ENCODE results near the gene MLXIP.

MLXIP gene

DNA sequence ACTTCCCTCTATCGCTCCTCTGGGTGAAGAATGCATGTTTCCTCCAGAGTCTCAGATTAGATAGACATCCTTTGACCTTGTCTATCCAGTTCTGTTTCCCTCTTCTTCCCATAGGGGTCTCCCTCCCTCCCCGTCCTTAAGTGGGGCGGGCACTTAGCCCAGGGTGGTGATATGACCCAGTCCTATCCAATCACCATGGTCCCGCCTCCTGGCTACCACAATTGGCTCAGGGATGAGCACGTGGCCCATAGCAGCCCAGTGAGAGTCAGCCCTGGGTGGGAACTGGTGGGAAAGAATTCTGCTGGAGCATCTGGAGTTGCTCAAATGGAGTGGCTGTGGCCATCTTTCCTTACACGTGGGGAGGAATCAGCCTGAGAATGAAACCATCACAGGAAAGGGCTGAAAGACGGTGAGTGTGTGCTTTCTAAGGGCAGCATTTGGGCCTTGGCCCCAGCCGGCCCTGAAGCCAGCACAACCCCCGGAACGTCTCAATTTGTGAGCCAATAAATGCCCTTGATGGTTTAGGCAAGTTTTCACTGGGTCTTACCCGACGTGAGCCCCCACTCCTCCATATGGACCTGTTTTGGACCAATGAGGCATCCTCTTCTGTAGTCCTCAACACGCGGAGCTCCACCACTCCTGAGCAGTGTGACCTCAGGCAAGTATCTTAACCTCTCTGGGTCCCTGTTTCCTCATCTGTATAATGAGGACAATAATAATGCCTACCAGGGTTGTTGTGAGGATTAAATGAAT is 14.4 kb upstream of the MLXIP start:
- peaks cover 42% of the 10 kb centered on the region for H3K4me1 ChIP-seq (ENCODE audit: control insufficient read depth, insufficient read depth, low read length, unreplicated experiment)
- H3K79me2 ChIP-seq (ENCODE audit: control insufficient read depth, insufficient read depth, low read length, unreplicated experiment), result peaks cover 12% of the 10 kb centered on the region
- H3K4me3 ChIP-seq (ENCODE audit: low read depth, low read length), result peak overlapping the region; percentile 66
- peak overlapping the region; percentile 84 for H3K27ac ChIP-seq (ENCODE audit: low read depth, low read length)
- H2AFZ ChIP-seq (ENCODE audit: low read length, unreplicated experiment), result no peak overlapping the region
- no peaks in the 10 kb centered on the region for H3K27me3 ChIP-seq (ENCODE audit: insufficient read depth, low read length)
- no peaks in the 10 kb centered on the region for H3K36me3 ChIP-seq (ENCODE audit: insufficient read depth, low read length)

DNA sequence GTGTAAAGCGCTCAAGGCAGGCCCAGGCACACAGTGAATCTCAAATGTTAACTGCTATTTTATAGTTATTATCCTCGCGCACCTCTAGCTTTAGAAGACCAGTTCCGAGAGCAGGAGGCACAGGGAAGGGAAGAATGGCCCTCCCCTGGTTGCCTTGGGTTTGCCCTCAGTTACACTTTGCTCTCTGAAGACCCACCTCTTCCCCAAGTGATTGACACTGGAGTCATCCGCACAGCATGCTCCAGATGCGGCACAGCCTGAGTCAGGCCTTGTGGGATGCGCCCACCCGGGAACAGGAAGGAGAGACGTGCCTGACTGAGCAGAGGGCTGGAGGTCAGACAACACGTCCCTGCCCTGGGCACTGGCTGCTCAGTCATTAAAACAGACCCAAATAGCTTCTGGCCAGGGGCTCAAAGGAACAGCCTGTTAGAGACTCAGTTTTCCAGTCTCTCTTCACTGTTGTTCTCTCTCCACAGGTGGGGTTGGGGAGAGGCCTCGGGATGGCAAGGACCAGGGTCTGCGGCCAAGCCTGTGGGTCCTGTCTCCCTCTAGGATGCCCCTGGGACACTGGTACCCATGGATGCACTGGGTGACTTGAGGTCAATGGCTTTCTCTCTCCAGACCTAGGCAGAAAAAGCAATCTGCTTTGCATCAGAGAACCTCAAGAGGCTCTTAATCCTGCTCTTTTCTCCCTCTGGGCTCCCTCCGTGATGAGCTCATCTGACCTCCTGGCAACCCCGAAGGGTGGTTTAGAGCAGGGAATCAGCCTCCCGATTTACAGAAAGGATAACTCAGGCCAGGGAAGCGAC is 13.6 kb upstream of the MLXIP start:
- Histone ChIP-seq H3K79me2 (ENCODE audit: control insufficient read depth, insufficient read depth, low read length, unreplicated experiment) (peaks cover 12% of the 10 kb centered on the region), H3K4me1 (ENCODE audit: control insufficient read depth, insufficient read depth, low read length, unreplicated experiment) (peaks cover 42% of the 10 kb centered on the region), H3K4me3 (ENCODE audit: low read depth, low read length) (peak overlapping the region; percentile 66), H3K36me3 (ENCODE audit: insufficient read depth, low read length) (no peaks in the 10 kb centered on the region), H3K27ac (ENCODE audit: low read depth, low read length) (peak overlapping the region; percentile 84), H2AFZ (ENCODE audit: low read length, unreplicated experiment) (no peak overlapping the region), H3K27me3 (ENCODE audit: insufficient read depth, low read length) (no peaks in the 10 kb centered on the region)

DNA sequence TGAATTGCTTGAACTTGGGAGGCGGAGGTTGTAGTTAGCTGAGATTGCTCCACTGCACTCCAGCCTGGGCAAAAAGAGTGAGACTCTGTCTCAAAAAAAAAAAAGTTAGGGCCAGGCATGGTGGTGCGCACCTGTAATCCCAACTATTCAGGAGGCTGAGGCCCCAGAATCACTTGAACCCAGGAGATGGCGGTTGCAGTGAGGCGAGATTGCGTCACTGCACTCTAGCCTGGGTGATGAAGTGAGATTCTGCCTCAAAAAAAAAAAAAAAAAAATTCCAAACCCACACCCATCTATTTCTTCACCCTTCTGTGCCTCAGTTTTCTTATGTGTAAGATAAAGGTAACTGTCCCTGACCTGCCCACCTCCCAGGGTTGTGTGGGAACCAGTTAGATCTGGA is 11.0 kb upstream of the MLXIP start:
- Histone ChIP-seq H3K4me3 (ENCODE audit: low read depth, low read length) (no peak overlapping the region), H3K27me3 (ENCODE audit: insufficient read depth, low read length) (no peaks in the 10 kb centered on the region), H3K4me1 (ENCODE audit: control insufficient read depth, insufficient read depth, low read length, unreplicated experiment) (peaks cover 50% of the 10 kb centered on the region), H3K27ac (ENCODE audit: low read depth, low read length) (no peak overlapping the region), H3K79me2 (ENCODE audit: control insufficient read depth, insufficient read depth, low read length, unreplicated experiment) (peaks cover 12% of the 10 kb centered on the region), H2AFZ (ENCODE audit: low read length, unreplicated experiment) (no peak overlapping the region), H3K36me3 (ENCODE audit: insufficient read depth, low read length) (no peaks in the 10 kb centered on the region)

DNA sequence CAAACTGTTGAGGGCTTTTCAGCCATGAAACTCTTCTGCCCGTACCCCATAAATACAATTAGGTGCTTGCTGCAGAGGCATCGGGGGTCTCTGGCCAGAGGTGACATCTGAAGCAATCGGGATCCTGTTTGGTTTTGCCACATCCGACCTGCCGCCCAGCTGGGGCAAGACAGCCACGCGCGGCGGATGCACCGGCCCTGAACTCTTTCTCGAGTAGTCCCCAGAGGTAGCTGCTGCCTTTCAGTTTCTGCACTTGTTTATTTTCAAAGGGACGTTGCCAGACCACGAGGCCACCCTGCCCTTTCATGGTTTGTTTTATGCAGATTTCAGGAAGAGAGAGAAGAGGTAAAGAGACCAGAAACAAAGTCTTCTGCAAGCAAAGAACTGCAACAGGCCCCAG is 10.6 kb upstream of the MLXIP start:
- H3K79me2 ChIP-seq (ENCODE audit: control insufficient read depth, insufficient read depth, low read length, unreplicated experiment), result peaks cover 12% of the 10 kb centered on the region
- no peak overlapping the region for H3K27ac ChIP-seq (ENCODE audit: low read depth, low read length)
- no peak overlapping the region for H3K4me3 ChIP-seq (ENCODE audit: low read depth, low read length)
- H2AFZ ChIP-seq (ENCODE audit: low read length, unreplicated experiment), result no peak overlapping the region
- no peaks in the 10 kb centered on the region for H3K36me3 ChIP-seq (ENCODE audit: insufficient read depth, low read length)
- no peaks in the 10 kb centered on the region for H3K27me3 ChIP-seq (ENCODE audit: insufficient read depth, low read length)
- peaks cover 50% of the 10 kb centered on the region for H3K4me1 ChIP-seq (ENCODE audit: control insufficient read depth, insufficient read depth, low read length, unreplicated experiment)

DNA sequence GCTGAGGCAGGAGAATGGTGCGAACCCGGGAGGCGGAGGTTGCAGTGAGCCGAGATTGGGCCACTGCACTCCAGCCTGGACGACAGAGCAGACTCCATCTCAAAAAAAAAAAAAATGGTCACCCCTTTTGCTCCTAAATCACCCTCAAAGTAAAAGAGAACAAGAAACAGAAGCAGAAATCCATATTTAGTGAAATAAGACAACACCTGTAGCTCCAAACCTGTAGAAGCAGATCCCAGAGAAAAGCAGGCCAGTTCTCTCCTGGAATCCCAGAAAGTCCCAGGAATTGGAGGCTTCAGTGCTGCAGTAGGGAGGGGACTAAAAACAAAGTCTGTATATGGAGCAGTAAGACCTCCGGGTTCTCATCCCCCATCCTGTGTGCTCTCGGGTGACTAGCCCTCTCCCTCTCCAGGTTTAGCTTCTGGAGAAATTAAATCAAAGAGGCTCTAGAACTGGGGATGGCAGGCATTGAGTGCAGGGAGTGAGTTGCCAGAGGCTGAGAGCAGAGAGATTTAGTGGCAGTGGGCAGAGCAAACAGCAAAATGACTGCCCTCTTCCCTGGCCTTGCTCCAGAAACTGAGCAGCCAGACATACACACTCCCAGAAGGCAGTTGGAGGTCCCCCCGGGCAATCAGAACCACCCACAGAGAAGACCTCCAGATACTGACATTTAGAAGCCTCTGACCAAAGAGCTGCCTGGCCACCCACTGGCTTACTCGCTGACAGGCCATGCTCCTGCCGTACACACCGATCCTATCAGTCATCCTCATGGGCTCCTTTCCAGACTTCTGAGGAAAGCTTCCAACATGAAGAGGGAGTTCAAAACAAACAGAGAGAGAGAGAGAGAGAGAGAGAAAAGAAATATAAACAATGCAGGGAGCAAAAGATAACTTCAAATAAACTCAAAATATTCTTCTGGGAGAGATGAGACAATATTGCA is 6.3 kb upstream of the MLXIP start:
- Histone ChIP-seq H3K36me3 (ENCODE audit: insufficient read depth, low read length) (no peaks in the 10 kb centered on the region), H3K79me2 (ENCODE audit: control insufficient read depth, insufficient read depth, low read length, unreplicated experiment) (no peaks in the 10 kb centered on the region), H3K27ac (ENCODE audit: low read depth, low read length) (peak overlapping the region; percentile 53), H3K4me3 (ENCODE audit: low read depth, low read length) (no peak overlapping the region), H3K4me1 (ENCODE audit: control insufficient read depth, insufficient read depth, low read length, unreplicated experiment) (peaks cover 28% of the 10 kb centered on the region), H2AFZ (ENCODE audit: low read length, unreplicated experiment) (peak overlapping the region; percentile 35), H3K27me3 (ENCODE audit: insufficient read depth, low read length) (no peaks in the 10 kb centered on the region)

DNA sequence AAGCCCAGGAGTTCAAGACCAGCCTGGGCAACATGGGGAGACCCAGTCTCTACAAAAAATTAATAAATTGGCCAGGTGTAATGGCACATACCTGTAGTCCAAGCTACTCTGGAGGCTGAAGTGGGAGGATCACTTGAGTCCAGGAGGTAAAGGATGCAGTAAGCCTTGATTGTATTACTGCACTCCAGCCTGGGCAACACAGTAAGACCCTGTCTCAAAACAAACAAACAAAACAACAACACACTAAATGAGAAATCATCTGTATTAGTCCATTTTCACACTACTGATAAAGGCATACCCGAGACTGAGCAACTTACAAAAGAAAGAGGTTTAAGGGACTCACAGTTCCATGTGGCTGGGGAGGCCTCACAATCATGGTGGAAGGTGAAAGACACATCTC is 4.7 kb upstream of the MLXIP start:
- Histone ChIP-seq H3K4me3 (ENCODE audit: low read depth, low read length) (no peak overlapping the region), H2AFZ (ENCODE audit: low read length, unreplicated experiment) (no peak overlapping the region), H3K27ac (ENCODE audit: low read depth, low read length) (no peak overlapping the region), H3K79me2 (ENCODE audit: control insufficient read depth, insufficient read depth, low read length, unreplicated experiment) (peaks cover 2% of the 10 kb centered on the region), H3K36me3 (ENCODE audit: insufficient read depth, low read length) (no peaks in the 10 kb centered on the region), H3K27me3 (ENCODE audit: insufficient read depth, low read length) (no peaks in the 10 kb centered on the region), H3K4me1 (ENCODE audit: control insufficient read depth, insufficient read depth, low read length, unreplicated experiment) (peaks cover 23% of the 10 kb centered on the region)

DNA sequence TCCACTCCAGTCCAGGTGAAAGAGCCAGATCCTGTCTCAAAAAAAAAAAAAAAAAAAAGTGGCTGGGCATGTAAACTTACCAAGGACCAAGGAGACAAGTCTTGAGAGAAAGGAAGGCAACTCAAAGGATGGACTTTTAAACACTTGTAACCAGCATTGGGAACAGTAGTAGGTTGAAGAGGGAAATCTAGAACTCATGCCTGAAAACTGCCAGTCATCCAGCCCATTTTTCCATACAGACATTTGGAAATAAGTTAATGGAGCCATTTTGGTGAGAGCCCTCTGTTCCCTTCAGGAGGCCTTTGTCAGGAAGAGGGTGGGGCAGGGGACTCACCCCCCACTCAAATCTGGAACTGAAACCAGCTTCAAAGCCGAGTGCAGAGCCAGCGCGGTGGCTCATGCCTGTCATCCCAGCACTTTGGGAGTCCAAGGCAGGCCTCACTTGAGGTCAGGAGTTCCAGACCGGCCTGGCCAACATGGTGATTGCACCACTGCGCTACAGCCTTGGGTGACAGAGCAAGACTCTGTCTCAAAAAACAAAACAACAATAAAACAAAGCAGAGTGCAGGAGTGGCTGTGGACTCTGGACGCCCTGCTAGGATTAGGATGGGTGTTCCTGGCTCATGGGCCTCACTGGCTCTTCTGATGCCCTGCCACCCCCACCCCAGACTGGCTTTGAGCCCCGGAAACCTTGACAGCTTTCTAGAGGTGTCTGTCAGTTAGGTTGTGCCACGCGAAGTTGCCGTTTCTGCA is 1.6 kb upstream of the MLXIP start:
- Histone ChIP-seq H3K27me3 (ENCODE audit: insufficient read depth, low read length) (no peaks in the 10 kb centered on the region), H3K27ac (ENCODE audit: low read depth, low read length) (no peak overlapping the region), H3K4me3 (ENCODE audit: low read depth, low read length) (no peak overlapping the region), H3K79me2 (ENCODE audit: control insufficient read depth, insufficient read depth, low read length, unreplicated experiment) (peaks cover 28% of the 10 kb centered on the region), H3K4me1 (ENCODE audit: control insufficient read depth, insufficient read depth, low read length, unreplicated experiment) (peaks cover 29% of the 10 kb centered on the region), H3K36me3 (ENCODE audit: insufficient read depth, low read length) (no peaks in the 10 kb centered on the region), H2AFZ (ENCODE audit: low read length, unreplicated experiment) (no peak overlapping the region)

DNA sequence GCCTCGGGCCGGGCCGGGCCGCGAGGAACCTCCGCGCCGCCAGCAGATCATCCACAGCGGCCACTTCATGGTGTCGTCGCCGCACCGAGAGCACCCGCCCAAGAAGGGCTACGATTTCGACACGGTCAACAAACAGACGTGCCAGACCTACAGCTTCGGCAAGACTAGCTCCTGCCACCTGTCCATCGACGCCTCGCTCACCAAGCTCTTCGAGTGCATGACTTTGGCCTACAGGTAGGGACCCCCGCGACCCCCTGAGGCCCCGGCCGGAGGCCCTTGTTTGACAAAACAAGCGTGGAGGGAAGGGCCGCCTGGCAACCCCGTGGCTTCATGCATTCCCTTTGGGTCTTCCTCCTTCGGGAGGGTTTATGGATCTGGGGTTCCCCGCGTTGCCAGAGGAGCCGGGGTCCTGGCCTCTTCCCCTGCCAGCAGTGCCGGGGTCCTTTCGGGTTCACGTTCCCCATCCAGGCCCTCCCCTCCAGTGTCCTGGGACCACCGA is 526 bp downstream of the MLXIP start:
- Histone ChIP-seq H3K27me3 (ENCODE audit: insufficient read depth, low read length) (no peaks in the 10 kb centered on the region), H3K36me3 (ENCODE audit: insufficient read depth, low read length) (no peaks in the 10 kb centered on the region), H3K4me3 (ENCODE audit: low read depth, low read length) (peak overlapping the region; percentile 99), H3K27ac (ENCODE audit: low read depth, low read length) (peak overlapping the region; percentile 58; the same call in 1 of the 2 replicates), H2AFZ (ENCODE audit: low read length, unreplicated experiment) (no peak overlapping the region), H3K79me2 (ENCODE audit: control insufficient read depth, insufficient read depth, low read length, unreplicated experiment) (peaks cover 49% of the 10 kb centered on the region), H3K4me1 (ENCODE audit: control insufficient read depth, insufficient read depth, low read length, unreplicated experiment) (peaks cover 26% of the 10 kb centered on the region)

DNA sequence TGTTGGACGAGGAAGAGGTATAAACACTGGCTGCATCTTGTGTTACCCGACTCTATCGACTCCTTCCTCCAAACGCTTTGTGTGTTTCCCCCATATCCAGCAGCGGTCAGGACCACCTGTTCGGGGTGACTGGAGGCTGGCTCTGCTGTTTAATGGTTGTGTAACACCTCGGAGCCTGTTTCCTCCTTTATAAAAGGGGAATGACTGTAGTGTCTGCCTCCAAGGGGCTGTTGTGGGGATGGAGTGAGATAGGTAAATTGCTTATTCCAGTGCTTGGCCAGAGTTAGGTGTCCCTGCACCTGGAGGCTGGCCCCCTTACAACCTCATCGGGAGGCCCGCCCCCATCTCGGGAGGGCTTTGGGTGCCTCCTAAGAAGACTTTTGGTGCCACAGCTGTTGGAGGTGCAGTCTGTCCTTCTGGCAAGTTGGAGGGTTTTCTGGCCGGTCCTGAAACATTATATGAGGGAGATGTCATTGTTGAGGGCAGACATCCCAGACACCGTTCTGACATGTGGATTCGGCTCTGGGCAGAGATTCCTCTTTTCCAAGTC is 1.1 kb downstream of the MLXIP start:
- no peak overlapping the region for H2AFZ ChIP-seq (ENCODE audit: low read length, unreplicated experiment)
- peak overlapping the region; percentile 58 for H3K27ac ChIP-seq (ENCODE audit: low read depth, low read length)
- H3K4me1 ChIP-seq (ENCODE audit: control insufficient read depth, insufficient read depth, low read length, unreplicated experiment), result peaks cover 26% of the 10 kb centered on the region
- peaks cover 54% of the 10 kb centered on the region for H3K79me2 ChIP-seq (ENCODE audit: control insufficient read depth, insufficient read depth, low read length, unreplicated experiment)
- no peaks in the 10 kb centered on the region for H3K27me3 ChIP-seq (ENCODE audit: insufficient read depth, low read length)
- H3K4me3 ChIP-seq (ENCODE audit: low read depth, low read length), result peak overlapping the region; percentile 99
- no peaks in the 10 kb centered on the region for H3K36me3 ChIP-seq (ENCODE audit: insufficient read depth, low read length)
